Heart right ventricle (tissue), 16 donors: ENCODE measurements around the gene B9D2. TPM values are rescaled to one million over a fixed set of nuclear protein-coding genes. Genes with fewer than 3 reads are reported as not detected.
A peak's percentile ranks its signal among the peaks of the same experiment; 100 is the strongest.

Experiments used
- ATAC-seq, 8 donors: fragments of 200-7000 bp; cut with Tn5 transposase; one replicate each; pipeline ENCODE4 v1.9.1; 2020; ENCODE audit warnings: mild to moderate bottlenecking in 8 of 8, moderate library complexity in 8 of 8, moderate number of reproducible peaks in 1 of 8
- DNase-seq, 2 donors: peaks; one replicate each; pipeline ENCODE4 v3.0.0-alpha.2; 2020
- H3K27ac ChIP-seq, 10 donors: fragments of 200-600 bp; sonication (generic) in 2 of 10; one replicate each; pipeline versions ENCODE4 v1.5.0 to v1.8.0; 2020 to 2022; ENCODE audit warnings: mild to moderate bottlenecking in 3 of 10
- H3K27me3 ChIP-seq, 7 donors: fragments of 200-600 bp; one replicate each; pipeline ENCODE4 v1.8.0; 2021 to 2022; ENCODE audit warnings: mild to moderate bottlenecking in 2 of 7
- H3K36me3 ChIP-seq, 9 donors: fragments of 200-600 bp; sonication (generic) in 1 of 9; one replicate each; pipeline versions ENCODE4 v1.5.0 to v1.8.0; 2020 to 2022; ENCODE audit warnings: mild to moderate bottlenecking in 2 of 9
- H3K4me1 ChIP-seq, 9 donors: fragments of 200-600 bp; sonication (generic) in 1 of 9; one replicate each; pipeline versions ENCODE4 v1.5.0 to v1.8.0; 2020 to 2022; ENCODE audit warnings: mild to moderate bottlenecking in 4 of 9
- H3K4me3 ChIP-seq, 10 donors: fragments of 200-600 bp; sonication (generic) in 2 of 10; one replicate each; pipeline versions ENCODE4 v1.5.0 to v1.8.0; 2020 to 2022; ENCODE audit warnings: mild to moderate bottlenecking in 7 of 10, moderate library complexity in 2 of 10
- H3K9me3 ChIP-seq, 11 donors: fragments of 200-600 bp in 10 of 11; sonication (generic) in 2 of 11; one replicate each; pipeline versions ENCODE4 v1.5.0 to v1.8.0; 2013 to 2022; ENCODE audit warnings: mild to moderate bottlenecking in 2 of 11, control low read depth in 1 of 11, moderate library complexity in 1 of 11
- CTCF ChIP-seq, 9 donors: fragments of 200-600 bp; sonication (generic) in 2 of 9; IDR thresholded peaks; one replicate each; pipeline versions ENCODE4 v1.5.0 to v1.8.0; 2021 to 2022; ENCODE audit warnings: antibody characterized with exemption in 9 of 9, mild to moderate bottlenecking in 5 of 9, moderate library complexity in 1 of 9
- WGBS, 2 donors: extraction: QIAGEN DNeasy Blood & Tissue Kit; methylation state at CpG; one replicate each; pipeline ENCODE4 v1.1.7; 2013; ENCODE audit warnings: inconsistent platforms in 1 of 2; 5-methylcytosine and 5-hydroxymethylcytosine counted together
- intact Hi-C, 10 donors: fragments of 100-400 bp; cut with DNase I; formaldehyde crosslinking; loops; one replicate each; pipeline versions ENCODE4 v1.11.1 to v1.14.2; 2022
- polyA plus RNA-seq, 2 donors: library from polyadenylated mRNA; stranded (reverse); fragments of 200-250 nt; gene quantifications; one replicate each; pipeline ENCODE4 v1.2.3, GENCODE V29; 2013
- total RNA-seq, 10 donors: library from RNA; stranded (reverse); fragmentation: NEBNext Ultra II Directional in 3 of 10; extraction: Animal tissue kit (Norgen Biotek cat#: 25700) in 3 of 10; gene quantifications; one replicate each; pipeline versions ENCODE4 v1.2.1 to v1.2.4, GENCODE V29; 2021 to 2023
- donor health status: Arrhythmogenic right ventricular cardiomyopathy.
- donor health status: ischemic (EF 13 %, LVEDD 7.1; RV severe dilation, severe dysfunction).
- donor health status: healthy with polysubstance abuse.
- donor health status: DM: no; HTN: yes; CAD: no.
- donor health status: DM: no; HTN: no; CAD: no.
- donor health status: ischemic (EF 25% LVEDD 6.9; RV normal size, moderate dysfunction).
- donor health status: ischemic (EF 25% LVEDD 5.7; RV mildly dilated, moderate dysfunction).
- donor health status: healthy.
- donor health status: DM: yes; HTN: yes; CAD: no.
- donor health status: Ischemic cardiomyopathy.
- donor health status: ischemic (EF 35%, LVEDD 5.7; RV mildly dilated, moderate dysfunction).
- donor health status: nonischemic (EF 11% LVEDD 7.7; RV severe dilation, severe dysfunction).
- donor health status: DM: yes; HTN: yes; CAD: no.
- donor health status: PGD.
- donor health status: ischemic (EF 29% LVEDD 5.4; RV normal size, mild dysfunction).
- donor health status: nonischemic (EF 23%, LVEDD 6.1; RV moderate dilation, normal function).

Gene B9D2
- total and polyA plus RNA-seq, 12 donors, result 1.00 to 12.6 (median 2.5) TPM

- no peaks in the 10 kb centered on the region for H3K9me3 ChIP-seq
- no peak overlapping the region for H3K4me3 ChIP-seq
- no peak for DNase-seq
- intact Hi-C loops, result loop anchor here in 6 of 10 donors (5.0 kb wide), 4 partner anchors 38 to 333 kb away; partner anchors contain the start of gene B3GNT8 (in 1 of the 6)
- no peak for TF ChIP-seq CTCF (IDR thresholded peaks at IDR 0.05)
- peak overlapping the region in 6 of 10 donors; percentile 25 to 99 (median 53) for H3K27ac ChIP-seq
- H3K36me3 ChIP-seq, result peaks cover 3 to 84% (median 50%) of the 10 kb centered on the region in 9 donors
- no peak for ATAC-seq
- 58 to 65% methylated on average over 4 of the region's 4 CpGs for WGBS, 2 donors
- H3K4me1 ChIP-seq, result peaks cover 8 to 86% (median 53%) of the 10 kb centered on the region in 9 donors
- H3K27me3 ChIP-seq, result no peaks in the 10 kb centered on the region
These were observed 59.1 kb downstream of the B9D2 start for GRCh38 chr19:41304706-41305483.

Other genes starting within 250 kb of the B9D2 start
- not detected for gene CYP2F1, start 249.7 kb downstream of the B9D2 start, total RNA-seq
- not detected for gene CYP2F1, start 249.7 kb downstream of the B9D2 start, polyA plus RNA-seq
- gene CYP2S1, start 170.9 kb downstream of the B9D2 start, total RNA-seq, result 1 to 10 TPM in 1 of 10 donors, under 1 TPM in 4, not detected in 5; 0.42 to 1.1 (median 0.59) TPM
- under 1 TPM; 0.29 to 0.30 TPM for gene CYP2S1, start 170.9 kb downstream of the B9D2 start, polyA plus RNA-seq
- gene AXL, start 144.9 kb downstream of the B9D2 start, total RNA-seq, result 10 to 100 TPM in 4 of 10 donors, 1 to 10 TPM in 6; 6.5 to 22.8 (median 9.8) TPM
- gene AXL, start 144.9 kb downstream of the B9D2 start, polyA plus RNA-seq, result 10 to 100 TPM in 1 of 2 donors, 1 to 10 TPM in 1; 7.9 to 13.0 TPM
- gene HNRNPUL1, start 99.8 kb downstream of the B9D2 start, total RNA-seq, result 100 to 1,000 TPM; 101 to 151 (median 108) TPM
- gene HNRNPUL1, start 99.8 kb downstream of the B9D2 start, polyA plus RNA-seq, result 10 to 100 TPM; 55.5 to 65.6 TPM
- gene CCDC97, start 54.0 kb downstream of the B9D2 start, total RNA-seq, result 10 to 100 TPM; 12.6 to 19.2 (median 16.4) TPM
- 10 to 100 TPM; 11.3 to 11.5 TPM for gene CCDC97, start 54.0 kb downstream of the B9D2 start, polyA plus RNA-seq
- 10 to 100 TPM in 8 of 10 donors, 1 to 10 TPM in 2; 9.7 to 44.9 (median 13.2) TPM for gene TGFB1, start 10.2 kb downstream of the B9D2 start, total RNA-seq
- gene TGFB1, start 10.2 kb downstream of the B9D2 start, polyA plus RNA-seq, result 10 to 100 TPM; 14.0 to 19.9 TPM
- gene TMEM91, start 12.4 kb upstream of the B9D2 start, total RNA-seq, result 1 to 10 TPM; 1.2 to 4.7 (median 2.0) TPM
- gene TMEM91, start 12.4 kb upstream of the B9D2 start, polyA plus RNA-seq, result 10 to 100 TPM in 1 of 2 donors, 1 to 10 TPM in 1; 3.8 to 11.3 TPM
- gene EXOSC5, start 33.2 kb upstream of the B9D2 start, total RNA-seq, result 10 to 100 TPM; 10.6 to 17.8 (median 13.6) TPM
- 10 to 100 TPM; 17.1 to 43.8 TPM for gene EXOSC5, start 33.2 kb upstream of the B9D2 start, polyA plus RNA-seq
- 10 to 100 TPM; 35.5 to 63.0 (median 42.5) TPM for gene BCKDHA, start 33.7 kb upstream of the B9D2 start, total RNA-seq
- gene BCKDHA, start 33.7 kb upstream of the B9D2 start, polyA plus RNA-seq, result 10 to 100 TPM; 19.5 to 74.6 TPM
- 10 to 100 TPM in 2 of 10 donors, 1 to 10 TPM in 8; 6.2 to 11.7 (median 8.8) TPM for gene B3GNT8, start 63.2 kb upstream of the B9D2 start, total RNA-seq
- gene B3GNT8, start 63.2 kb upstream of the B9D2 start, polyA plus RNA-seq, result 10 to 100 TPM in 1 of 2 donors, 1 to 10 TPM in 1; 3.3 to 13.3 TPM
- gene DMAC2, start 75.8 kb upstream of the B9D2 start, total RNA-seq, result 100 to 1,000 TPM in 5 of 10 donors, 10 to 100 TPM in 5; 80.8 to 139 (median 101) TPM
- gene DMAC2, start 75.8 kb upstream of the B9D2 start, polyA plus RNA-seq, result 100 to 1,000 TPM; 103 to 118 TPM
- under 1 TPM in 1 of 10 donors, not detected in 9; 0.37 TPM for gene ERICH4, start 79.0 kb upstream of the B9D2 start, total RNA-seq
- gene ERICH4, start 79.0 kb upstream of the B9D2 start, polyA plus RNA-seq, result under 1 TPM in 1 of 2 donors, not detected in 1; 0.10 TPM
- 1 to 10 TPM in 3 of 10 donors, under 1 TPM in 6, not detected in 1; 0.26 to 3.3 (median 0.57) TPM for gene CEACAM21, start 212.0 kb upstream of the B9D2 start, total RNA-seq
- gene CEACAM21, start 212.0 kb upstream of the B9D2 start, polyA plus RNA-seq, result under 1 TPM; 0.41 to 0.59 TPM